Transverse colon (tissue), 4 donors: Measurements from ENCODE around the gene ILDR1. TPM values are rescaled to one million over a fixed set of nuclear protein-coding genes. Genes with fewer than 3 reads are reported as not detected.

Source experiments
- DNase-seq: peaks from one replicate; pipeline ENCODE4 v3.0.0-alpha.2; 2019
- H3K27ac ChIP-seq, 4 donors: fragments of 200-600 bp; sonication (generic); 2 replicates each; pipeline ENCODE4 v1.5.1; 2016 to 2018; ENCODE audit warnings: inconsistent platforms in 4 of 4
- H3K27me3 ChIP-seq: fragments of 200-600 bp; sonication (generic); 2 replicates; pipeline ENCODE4 v1.5.1; 2017; ENCODE audit warnings: inconsistent platforms
- H3K36me3 ChIP-seq, 4 donors: fragments of 200-600 bp; sonication (generic); 2 replicates each; pipeline ENCODE4 v1.5.1; 2017 to 2019; ENCODE audit warnings: inconsistent platforms in 4 of 4
- H3K4me1 ChIP-seq, 4 donors: fragments of 200-600 bp; sonication (generic); 2 replicates each; pipeline ENCODE4 v1.5.1; 2017 to 2020; ENCODE audit warnings: inconsistent platforms in 4 of 4
- H3K4me3 ChIP-seq, 4 donors: fragments of 200-600 bp; sonication (generic); 1 replicate in 1 of 4; 2 replicates in 3 of 4; pipeline versions ENCODE4 v1.5.1 to v1.6.1; 2017 to 2019; ENCODE audit warnings: inconsistent platforms in 4 of 4
- H3K9me3 ChIP-seq, 2 donors: fragments of 200-600 bp; sonication (generic); 2 replicates each; pipeline ENCODE4 v1.5.1; 2017 to 2019; ENCODE audit warnings: inconsistent platforms in 2 of 2
- EP300 ChIP-seq: sonication (generic); formaldehyde crosslinking; IDR thresholded peaks from one replicate; pipeline ENCODE4 v1.6.1; 2017; ENCODE audit warnings: antibody characterized with exemption, low read depth
- POLR2A ChIP-seq: fragments of 450-650 bp; IDR thresholded peaks from one replicate; pipeline ENCODE4 v1.6.1; 2016; ENCODE audit warnings: antibody characterized with exemption, mild to moderate bottlenecking, moderate library complexity
- POLR2AphosphoS5 ChIP-seq, 3 donors: sonication (generic); formaldehyde crosslinking; IDR thresholded peaks; one replicate each; pipeline ENCODE4 v1.6.1; 2016; ENCODE audit warnings: antibody characterized with exemption in 3 of 3
- WGBS, 2 donors: methylation state at CpG; one replicate each; pipeline ENCODE4 v1.1.5; 2018; ENCODE audit warnings: low coverage in 1 of 2; 5-methylcytosine and 5-hydroxymethylcytosine counted together
- in situ Hi-C, 4 donors: fragments of 200-750 bp; cut with MboI; loops; one replicate each; pipeline versions ENCODE4 v1.15.0 to v1.15.1; 2017; ENCODE audit warnings: low sequenced_read_pairs in 3 of 4, low pct_ligation_motif_present in 1 of 4, low pct_unique_long_range_greater_than_20kb in 1 of 4
- intact Hi-C: fragments of 100-400 bp; cut with DNase I; formaldehyde crosslinking; loops from one replicate; pipeline ENCODE4 v1.15.1; 2023; ENCODE audit warnings: low total_unique reads
- total RNA-seq, 4 donors: library from RNA; depleted of rRNA; stranded (reverse); fragments of >200 nt; gene quantifications; one replicate each; pipeline ENCODE4 v1.1.0, GENCODE V29; 2016
- TF ChIP-seq, protein P1 (sequence below), 5 experiments: fragments of 200-600 bp in 3 of 5; fragments of 450-650 bp in 2 of 5; sonication (generic) in 3 of 5; IDR thresholded peaks; 1 replicate in 2 of 5; 2 replicates in 3 of 5; pipeline ENCODE4 v1.5.1; 2016 to 2017; ENCODE audit warnings: antibody characterized with exemption in 5 of 5, inconsistent platforms in 3 of 5, mild to moderate bottlenecking in 2 of 5, moderate library complexity in 1 of 5

ILDR1 gene
- total RNA-seq, 4 donors from 2014 or later = 13.8 to 27.7 (median 21.5) TPM

DNA sequence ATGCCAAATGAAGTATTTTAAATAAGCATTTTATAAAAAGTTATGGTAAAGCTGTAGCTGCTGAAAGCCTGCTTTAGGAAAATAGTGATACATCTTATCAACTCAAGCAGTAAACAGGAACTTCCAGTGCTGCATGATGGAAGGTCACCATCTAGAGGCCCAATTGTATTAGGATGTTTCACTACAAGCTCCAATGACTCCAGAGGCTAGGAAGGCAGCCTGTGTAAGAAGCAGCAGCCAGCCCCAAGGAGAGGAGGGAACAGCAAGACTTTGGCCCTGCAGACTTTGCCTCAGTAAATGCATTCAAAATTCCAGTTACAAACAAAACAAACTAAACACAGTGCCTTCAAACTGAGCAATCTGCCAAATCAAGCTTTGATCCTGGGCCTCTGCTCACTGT lies 32.1 kb downstream of the ILDR1 start:
- Histone ChIP-seq H3K27ac (no peak overlapping the region), H3K4me1 (no peaks in the 10 kb centered on the region), H3K9me3 (no peaks in the 10 kb centered on the region), H3K27me3 (no peaks in the 10 kb centered on the region), H3K4me3 (no peak overlapping the region), H3K36me3 (peaks cover 0 to 7% (median 0%) of the 10 kb centered on the region in 4 donors)
- no peak for DNase-seq
- TF ChIP-seq POLR2A = no peak
- TF ChIP-seq, protein P1, sequence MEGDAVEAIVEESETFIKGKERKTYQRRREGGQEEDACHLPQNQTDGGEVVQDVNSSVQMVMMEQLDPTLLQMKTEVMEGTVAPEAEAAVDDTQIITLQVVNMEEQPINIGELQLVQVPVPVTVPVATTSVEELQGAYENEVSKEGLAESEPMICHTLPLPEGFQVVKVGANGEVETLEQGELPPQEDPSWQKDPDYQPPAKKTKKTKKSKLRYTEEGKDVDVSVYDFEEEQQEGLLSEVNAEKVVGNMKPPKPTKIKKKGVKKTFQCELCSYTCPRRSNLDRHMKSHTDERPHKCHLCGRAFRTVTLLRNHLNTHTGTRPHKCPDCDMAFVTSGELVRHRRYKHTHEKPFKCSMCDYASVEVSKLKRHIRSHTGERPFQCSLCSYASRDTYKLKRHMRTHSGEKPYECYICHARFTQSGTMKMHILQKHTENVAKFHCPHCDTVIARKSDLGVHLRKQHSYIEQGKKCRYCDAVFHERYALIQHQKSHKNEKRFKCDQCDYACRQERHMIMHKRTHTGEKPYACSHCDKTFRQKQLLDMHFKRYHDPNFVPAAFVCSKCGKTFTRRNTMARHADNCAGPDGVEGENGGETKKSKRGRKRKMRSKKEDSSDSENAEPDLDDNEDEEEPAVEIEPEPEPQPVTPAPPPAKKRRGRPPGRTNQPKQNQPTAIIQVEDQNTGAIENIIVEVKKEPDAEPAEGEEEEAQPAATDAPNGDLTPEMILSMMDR (IDR thresholded peaks at IDR 0.05) = peak in 1 of 5 experiments; percentile 6
- intact Hi-C loops = no loop called here
- in situ Hi-C loops = loop anchor here in 1 of 4 donors (10.0 kb wide), 1 partner anchor 445 kb away; the partner anchor contains the start of gene POLQ

- Histone ChIP-seq H3K9me3 (peaks cover 8 to 13% of the 10 kb centered on the region in 2 donors), H3K27ac (no peak overlapping the region), H3K27me3 (no peaks in the 10 kb centered on the region), H3K4me1 (no peaks in the 10 kb centered on the region), H3K4me3 (no peak overlapping the region), H3K36me3 (peaks cover 0 to 7% (median 0%) of the 10 kb centered on the region in 4 donors)
- DNase-seq = no peak
- whole genome bisulfite sequencing, 2 donors = 70 to 75% methylated on average over 2 of the region's 2 CpGs
- intact Hi-C loops = no loop called here
- in situ Hi-C loops = no loop called here
- TF ChIP-seq EP300 (no peak), POLR2A (no peak), POLR2AphosphoS5 (IDR thresholded peaks at IDR 0.05) (no peak)
- TF ChIP-seq, protein P1 (IDR thresholded peaks at IDR 0.05) = no peak
Observed at GRCh38 chr3:121988146-121988545, 33.9 kb downstream of the ILDR1 start.

- DNase-seq = no peak
- intact Hi-C loops = no loop called here
- 88% methylated on average over 2 of the region's 2 CpGs; no CpG with 5 or more reads in 1 of the 2 donors for WGBS, 2 donors
Observed at GRCh38 chr3:121985846-121986245, 36.2 kb downstream of the ILDR1 start.

DNA sequence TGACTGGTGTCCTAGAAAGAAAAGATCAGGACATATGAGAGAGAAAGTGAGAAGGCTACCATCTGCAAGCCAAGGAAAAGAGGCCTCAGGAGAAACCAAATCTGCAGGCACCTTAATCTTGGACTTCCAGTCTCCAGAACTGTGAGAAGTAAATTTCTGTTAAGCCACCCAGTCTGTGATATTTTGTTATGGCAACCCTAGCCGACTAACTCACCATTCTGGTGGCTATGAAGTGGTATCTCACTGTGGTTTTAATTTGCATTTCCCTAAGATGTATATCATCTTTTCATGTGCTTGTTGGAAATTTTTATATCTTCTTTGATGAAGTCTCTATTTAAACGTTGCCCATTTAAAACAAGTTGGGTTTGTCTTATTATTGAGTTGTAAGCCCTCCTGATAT lies 40.6 kb downstream of the ILDR1 start:
- 70 to 72% methylated on average over 2 of the region's 2 CpGs for WGBS, 2 donors
- H3K36me3 ChIP-seq = no peaks in the 10 kb centered on the region
- TF ChIP-seq EP300 = no peak
- TF ChIP-seq POLR2AphosphoS5 (IDR thresholded peaks at IDR 0.05) = no peak
- TF ChIP-seq, protein P1 (IDR thresholded peaks at IDR 0.05) = no peak
- no peak for TF ChIP-seq POLR2A
- peaks cover 8 to 13% of the 10 kb centered on the region in 2 donors for H3K9me3 ChIP-seq
- peaks cover 0 to 16% (median 7%) of the 10 kb centered on the region in 4 donors for H3K4me1 ChIP-seq
- H3K27ac ChIP-seq = no peak overlapping the region
- intact Hi-C loops = no loop called here
- in situ Hi-C loops = no loop called here
- DNase-seq = no peak
- no peaks in the 10 kb centered on the region for H3K27me3 ChIP-seq
- H3K4me3 ChIP-seq = no peak overlapping the region

More at GRCh38 chr3:121985846-121986245, 36.2 kb downstream of the ILDR1 start:
- TF ChIP-seq POLR2AphosphoS5 (IDR thresholded peaks at IDR 0.05) = no peak
- no peak for TF ChIP-seq EP300
- TF ChIP-seq, protein P1 (IDR thresholded peaks at IDR 0.05) = no peak
- no peak for TF ChIP-seq POLR2A
- H3K4me3 ChIP-seq = no peak overlapping the region
- in situ Hi-C loops = no loop called here
- peaks cover 8 to 13% of the 10 kb centered on the region in 2 donors for H3K9me3 ChIP-seq
- no peaks in the 10 kb centered on the region for H3K4me1 ChIP-seq
- H3K36me3 ChIP-seq = peaks cover 0 to 7% (median 0%) of the 10 kb centered on the region in 4 donors
- H3K27me3 ChIP-seq = no peaks in the 10 kb centered on the region
- no peak overlapping the region for H3K27ac ChIP-seq
